Common myeloid progenitor, CD34-positive (primary cell): ENCODE measurements around the gene KANSL3.

Experiments
- CTCF ChIA-PET: fragments of 350-600 bp; sonication (Branson Sonifier 250); formaldehyde crosslinking; loops from one replicate; lab custom pipeline; 2021; ENCODE audit warnings: antibody characterized with exemption; lab: Charles Lee
- POLR2A ChIA-PET: fragments of 350-600 bp; sonication (Branson Sonifier 250); formaldehyde crosslinking; loops from one replicate; lab custom pipeline; 2021; ENCODE audit warnings: antibody characterized with exemption; lab: Charles Lee
- DNase-seq, 3 donors: peaks; one replicate each; pipeline versions ENCODE4 v3.0.0 to v3.0.0-alpha.2; 2013
- H3K27ac ChIP-seq, 2 experiments: 1 replicate in 1 of 2; 2 replicates in 1 of 2; pipeline ENCODE4 v1.7.0; 2013; ENCODE audit warnings: inconsistent platforms in 2 of 2, low read length in 2 of 2, mild to moderate bottlenecking in 2 of 2, low read depth in 1 of 2, moderate library complexity in 1 of 2; ENCODE audit not compliant: severe bottlenecking in 2 of 2, insufficient read depth in 1 of 2, poor library complexity in 1 of 2
- H3K27me3 ChIP-seq, 5 experiments: replicated peaks in 2 of 5; 1 replicate in 3 of 5; 2 replicates in 2 of 5; pipeline versions ENCODE4 v1.6.1 to v1.7.0; 2013; ENCODE audit warnings: low read length in 4 of 5, mild to moderate bottlenecking in 2 of 5, moderate library complexity in 2 of 5, inconsistent platforms in 1 of 5; ENCODE audit not compliant: insufficient read depth in 5 of 5, control insufficient read depth in 4 of 5
- H3K36me3 ChIP-seq, 4 experiments: 1 replicate in 2 of 4; 2 replicates in 2 of 4; pipeline versions ENCODE4 v1.6.1 to v1.7.0; 2013; ENCODE audit warnings: low read length in 3 of 4, control low read depth in 1 of 4, mild to moderate bottlenecking in 1 of 4; ENCODE audit not compliant: control insufficient read depth in 4 of 4, insufficient read depth in 4 of 4
- H3K4me1 ChIP-seq, 4 experiments: 1 replicate in 3 of 4; 2 replicates in 1 of 4; pipeline versions ENCODE4 v1.6.1 to v1.7.1; 2013; ENCODE audit warnings: low read length in 3 of 4, mild to moderate bottlenecking in 3 of 4, control low read depth in 1 of 4, inconsistent platforms in 1 of 4, moderate library complexity in 1 of 4; ENCODE audit not compliant: control insufficient read depth in 4 of 4, insufficient read depth in 4 of 4; ENCODE audit errors: control extremely low read depth in 1 of 4
- H3K4me3 ChIP-seq, 7 experiments: 1 replicate in 4 of 7; 2 replicates in 3 of 7; pipeline versions ENCODE4 v1.5.1 to v1.7.0; 2013; ENCODE audit warnings: mild to moderate bottlenecking in 7 of 7, low read length in 6 of 7, moderate library complexity in 6 of 7, inconsistent platforms in 2 of 7, low read depth in 2 of 7, control low read depth in 1 of 7; ENCODE audit not compliant: insufficient read depth in 4 of 7, control insufficient read depth in 1 of 7; ENCODE audit errors: extremely low read depth in 1 of 7
- H3K9me3 ChIP-seq, 5 experiments: 1 replicate in 4 of 5; 2 replicates in 1 of 5; pipeline versions ENCODE4 v1.6.1 to v1.7.1; 2013; ENCODE audit warnings: low read length in 4 of 5, mild to moderate bottlenecking in 2 of 5, inconsistent platforms in 1 of 5, low read depth in 1 of 5, moderate library complexity in 1 of 5; ENCODE audit not compliant: control insufficient read depth in 4 of 5, insufficient read depth in 2 of 5; ENCODE audit errors: control extremely low read depth in 1 of 5
- WGBS: methylation state at CpG from one replicate; pipeline ENCODE4 v1.1.5; 2013; ENCODE audit not compliant: insufficient coverage; 5-methylcytosine and 5-hydroxymethylcytosine counted together

Gene KANSL3

GRCh38 chr2:96551605-96552314 is 86.4 kb downstream of the KANSL3 start:
- Histone ChIP-seq H3K9me3 (no peaks in the 10 kb centered on the region), H3K4me1 (peaks cover 0 to 13% (median 9%) of the 10 kb centered on the region in 4 experiments), H3K36me3 (peaks cover 4 to 59% (median 44%) of the 10 kb centered on the region in 4 experiments), H3K27me3 (no peaks in the 10 kb centered on the region), H3K4me3 (no peak overlapping the region), H3K27ac (no peak overlapping the region)
- POLR2A ChIA-PET, result interaction anchor here (3.1 to 5.3 kb wide), 2 partner anchors 14 to 24 kb away, joined by 21 to 44 read pairs; partner anchors contain the start of gene ARID5A
- no peak for DNase-seq
- CTCF ChIA-PET, result interaction anchor here (1.2 to 22.8 kb wide), 2 partner anchors 19 to 48 kb away, joined by 3 to 429 read pairs; partner anchors contain the start of gene ARID5A
- 95% methylated on average over 23 of the region's 25 CpGs for WGBS

GRCh38 chr2:96550787-96551604 is 87.1 kb downstream of the KANSL3 start:
- Histone ChIP-seq H3K36me3 (peaks cover 4 to 64% (median 44%) of the 10 kb centered on the region in 4 experiments), H3K4me3 (no peak overlapping the region), H3K27ac (no peak overlapping the region), H3K27me3 (no peaks in the 10 kb centered on the region), H3K4me1 (peaks cover 0 to 21% (median 15%) of the 10 kb centered on the region in 4 experiments), H3K9me3 (no peaks in the 10 kb centered on the region)
- CTCF ChIA-PET, result interaction anchor here (1.1 to 22.8 kb wide), 3 partner anchors 18 to 49 kb away, joined by 3 to 429 read pairs (median 4); partner anchors contain the start of gene ARID5A
- POLR2A ChIA-PET, result interaction anchor here (5.3 to 5.6 kb wide), 2 partner anchors 13 to 23 kb away, joined by 21 to 33 read pairs; partner anchors contain the start of gene ARID5A
- DNase-seq, result no peak
- WGBS, result 98% methylated on average over 13 of the region's 14 CpGs

- CTCF ChIA-PET, result interaction anchor here (1.0 to 22.8 kb wide), 4 partner anchors 13 to 42 kb away, joined by 3 to 429 read pairs (median 4); partner anchors contain the start of gene ARID5A
These were observed 87.9 kb downstream of the KANSL3 start for GRCh38 chr2:96549967-96550786.

GRCh38 chr2:96549466-96549785 is 88.7 kb downstream of the KANSL3 start:
- ChIA-PET CTCF (interaction anchor here (1.0 to 22.8 kb wide), 4 partner anchors 14 to 41 kb away, joined by 3 to 429 read pairs (median 4); partner anchors contain the start of gene ARID5A), POLR2A (interaction anchor here (1.0 to 5.6 kb wide), 3 partner anchors 12 to 21 kb away, joined by 3 to 33 read pairs (median 21); partner anchors contain the start of gene ARID5A)
- no peak overlapping the region for H3K4me3 ChIP-seq
- H3K27me3 ChIP-seq, result no peaks in the 10 kb centered on the region
- 100% methylated on average over 3 of the region's 4 CpGs for WGBS
- DNase-seq, result no peak
- peaks cover 4 to 67% (median 47%) of the 10 kb centered on the region in 4 experiments for H3K36me3 ChIP-seq
- H3K27ac ChIP-seq, result no peak overlapping the region
- no peaks in the 10 kb centered on the region for H3K9me3 ChIP-seq
- peaks cover 0 to 20% (median 13%) of the 10 kb centered on the region in 4 experiments for H3K4me1 ChIP-seq

More at GRCh38 chr2:96549967-96550786, 87.9 kb downstream of the KANSL3 start:
- no peak for DNase-seq
- Histone ChIP-seq H3K27ac (no peak overlapping the region), H3K27me3 (no peaks in the 10 kb centered on the region), H3K4me3 (no peak overlapping the region), H3K4me1 (peaks cover 0 to 23% (median 16%) of the 10 kb centered on the region in 4 experiments), H3K9me3 (no peaks in the 10 kb centered on the region), H3K36me3 (peaks cover 4 to 64% (median 45%) of the 10 kb centered on the region in 4 experiments)
- POLR2A ChIA-PET, result interaction anchor here (1.0 to 5.6 kb wide), 3 partner anchors 13 to 22 kb away, joined by 3 to 33 read pairs (median 21); partner anchors contain the start of gene ARID5A
- WGBS, result 97% methylated on average over 56 of the region's 61 CpGs

GRCh38 chr2:96548558-96549465 is 89.3 kb downstream of the KANSL3 start:
- 94% methylated on average over 15 of the region's 24 CpGs for WGBS
- POLR2A ChIA-PET, result interaction anchor here (1.3 to 5.6 kb wide), 3 partner anchors 9 to 20 kb away, joined by 3 to 33 read pairs (median 4); partner anchors contain the start of gene ARID5A
- Histone ChIP-seq H3K4me3 (no peak overlapping the region), H3K36me3 (peaks cover 4 to 67% (median 50%) of the 10 kb centered on the region in 4 experiments), H3K4me1 (peaks cover 0 to 13% (median 9%) of the 10 kb centered on the region in 4 experiments), H3K27me3 (no peaks in the 10 kb centered on the region), H3K27ac (no peak overlapping the region), H3K9me3 (no peaks in the 10 kb centered on the region)
- CTCF ChIA-PET, result interaction anchor here (1.0 to 22.8 kb wide), 4 partner anchors 15 to 283 kb away, joined by 3 to 429 read pairs (median 4); partner anchors contain the start of genes ARID5A, CIAO1 and TMEM127
- no peak for DNase-seq
